ENCODE results near the gene COL21A1. TPM values are rescaled to one million over a fixed set of nuclear protein-coding genes. Genes with fewer than 3 reads are reported as not detected.

COL21A1 gene
- total and polyA plus RNA-seq, 2 of the 13 experiments (the other 11 are each of a cell fraction or from before 2014, with no cell fraction given), result 0.13 TPM; not detected in 1

DNA sequence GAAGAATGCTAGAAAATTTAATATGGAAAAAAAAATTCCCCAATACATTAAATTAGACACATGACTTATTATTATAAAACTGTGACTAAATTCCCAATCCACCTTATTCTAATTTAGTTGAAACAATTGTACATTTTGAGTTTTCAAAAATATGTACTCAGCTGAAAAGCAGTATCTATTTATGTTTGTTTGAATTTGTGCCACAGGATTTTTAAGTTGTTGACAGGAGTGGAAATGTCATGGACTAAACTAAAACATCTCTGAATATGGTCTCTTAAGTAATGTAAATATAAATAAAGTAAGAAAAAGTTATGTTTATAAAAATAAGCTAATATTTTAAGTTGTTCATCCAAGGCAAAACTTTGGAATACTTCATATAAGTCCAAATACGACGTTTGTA, 86.9 kb downstream of the COL21A1 start:
- TF ChIP-seq HIVEP1 (CRISPR knock-in tag; IDR thresholded peaks at IDR 0.05) (no peak), ZNF263 (CRISPR knock-in tag; IDR thresholded peaks at IDR 0.05) (no peak), ZNF12 (CRISPR knock-in tag; IDR thresholded peaks at IDR 0.05) (no peak), SIX4 (CRISPR knock-in tag; IDR thresholded peaks at IDR 0.05) (no peak), ZNF607 (CRISPR knock-in tag; IDR thresholded peaks at IDR 0.05; ENCODE audit: borderline replicate concordance) (no peak), KDM4B (CRISPR knock-in tag; IDR thresholded peaks at IDR 0.05) (no peak), ZNF782 (CRISPR knock-in tag; IDR thresholded peaks at IDR 0.05; ENCODE audit: borderline replicate concordance) (no peak), ZNF773 (CRISPR knock-in tag; IDR thresholded peaks at IDR 0.05; ENCODE audit: borderline replicate concordance) (no peak), SOX5 (CRISPR knock-in tag; IDR thresholded peaks at IDR 0.05; ENCODE audit: borderline replicate concordance) (no peak), ZNF10 (CRISPR knock-in tag; IDR thresholded peaks at IDR 0.05; ENCODE audit: borderline replicate concordance, low read depth) (no peak)
- TF ChIP-seq, protein P1, sequence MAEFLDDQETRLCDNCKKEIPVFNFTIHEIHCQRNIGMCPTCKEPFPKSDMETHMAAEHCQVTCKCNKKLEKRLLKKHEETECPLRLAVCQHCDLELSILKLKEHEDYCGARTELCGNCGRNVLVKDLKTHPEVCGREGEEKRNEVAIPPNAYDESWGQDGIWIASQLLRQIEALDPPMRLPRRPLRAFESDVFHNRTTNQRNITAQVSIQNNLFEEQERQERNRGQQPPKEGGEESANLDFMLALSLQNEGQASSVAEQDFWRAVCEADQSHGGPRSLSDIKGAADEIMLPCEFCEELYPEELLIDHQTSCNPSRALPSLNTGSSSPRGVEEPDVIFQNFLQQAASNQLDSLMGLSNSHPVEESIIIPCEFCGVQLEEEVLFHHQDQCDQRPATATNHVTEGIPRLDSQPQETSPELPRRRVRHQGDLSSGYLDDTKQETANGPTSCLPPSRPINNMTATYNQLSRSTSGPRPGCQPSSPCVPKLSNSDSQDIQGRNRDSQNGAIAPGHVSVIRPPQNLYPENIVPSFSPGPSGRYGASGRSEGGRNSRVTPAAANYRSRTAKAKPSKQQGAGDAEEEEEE (CRISPR knock-in tag; IDR thresholded peaks at IDR 0.05; ENCODE audit: borderline replicate concordance), result no peak
- TF ChIP-seq, protein P2, sequence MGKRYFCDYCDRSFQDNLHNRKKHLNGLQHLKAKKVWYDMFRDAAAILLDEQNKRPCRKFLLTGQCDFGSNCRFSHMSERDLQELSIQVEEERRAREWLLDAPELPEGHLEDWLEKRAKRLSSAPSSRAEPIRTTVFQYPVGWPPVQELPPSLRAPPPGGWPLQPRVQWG (CRISPR knock-in tag; IDR thresholded peaks at IDR 0.05; ENCODE audit: borderline replicate concordance, low read depth), result no peak
- TF ChIP-seq, protein P3, sequence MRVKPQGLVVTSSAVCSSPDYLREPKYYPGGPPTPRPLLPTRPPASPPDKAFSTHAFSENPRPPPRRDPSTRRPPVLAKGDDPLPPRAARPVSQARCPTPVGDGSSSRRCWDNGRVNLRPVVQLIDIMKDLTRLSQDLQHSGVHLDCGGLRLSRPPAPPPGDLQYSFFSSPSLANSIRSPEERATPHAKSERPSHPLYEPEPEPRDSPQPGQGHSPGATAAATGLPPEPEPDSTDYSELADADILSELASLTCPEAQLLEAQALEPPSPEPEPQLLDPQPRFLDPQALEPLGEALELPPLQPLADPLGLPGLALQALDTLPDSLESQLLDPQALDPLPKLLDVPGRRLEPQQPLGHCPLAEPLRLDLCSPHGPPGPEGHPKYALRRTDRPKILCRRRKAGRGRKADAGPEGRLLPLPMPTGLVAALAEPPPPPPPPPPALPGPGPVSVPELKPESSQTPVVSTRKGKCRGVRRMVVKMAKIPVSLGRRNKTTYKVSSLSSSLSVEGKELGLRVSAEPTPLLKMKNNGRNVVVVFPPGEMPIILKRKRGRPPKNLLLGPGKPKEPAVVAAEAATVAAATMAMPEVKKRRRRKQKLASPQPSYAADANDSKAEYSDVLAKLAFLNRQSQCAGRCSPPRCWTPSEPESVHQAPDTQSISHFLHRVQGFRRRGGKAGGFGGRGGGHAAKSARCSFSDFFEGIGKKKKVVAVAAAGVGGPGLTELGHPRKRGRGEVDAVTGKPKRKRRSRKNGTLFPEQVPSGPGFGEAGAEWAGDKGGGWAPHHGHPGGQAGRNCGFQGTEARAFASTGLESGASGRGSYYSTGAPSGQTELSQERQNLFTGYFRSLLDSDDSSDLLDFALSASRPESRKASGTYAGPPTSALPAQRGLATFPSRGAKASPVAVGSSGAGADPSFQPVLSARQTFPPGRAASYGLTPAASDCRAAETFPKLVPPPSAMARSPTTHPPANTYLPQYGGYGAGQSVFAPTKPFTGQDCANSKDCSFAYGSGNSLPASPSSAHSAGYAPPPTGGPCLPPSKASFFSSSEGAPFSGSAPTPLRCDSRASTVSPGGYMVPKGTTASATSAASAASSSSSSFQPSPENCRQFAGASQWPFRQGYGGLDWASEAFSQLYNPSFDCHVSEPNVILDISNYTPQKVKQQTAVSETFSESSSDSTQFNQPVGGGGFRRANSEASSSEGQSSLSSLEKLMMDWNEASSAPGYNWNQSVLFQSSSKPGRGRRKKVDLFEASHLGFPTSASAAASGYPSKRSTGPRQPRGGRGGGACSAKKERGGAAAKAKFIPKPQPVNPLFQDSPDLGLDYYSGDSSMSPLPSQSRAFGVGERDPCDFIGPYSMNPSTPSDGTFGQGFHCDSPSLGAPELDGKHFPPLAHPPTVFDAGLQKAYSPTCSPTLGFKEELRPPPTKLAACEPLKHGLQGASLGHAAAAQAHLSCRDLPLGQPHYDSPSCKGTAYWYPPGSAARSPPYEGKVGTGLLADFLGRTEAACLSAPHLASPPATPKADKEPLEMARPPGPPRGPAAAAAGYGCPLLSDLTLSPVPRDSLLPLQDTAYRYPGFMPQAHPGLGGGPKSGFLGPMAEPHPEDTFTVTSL (CRISPR knock-in tag; IDR thresholded peaks at IDR 0.05; ENCODE audit: borderline replicate concordance), result no peak
- intact Hi-C loops (cut with micrococcal nuclease; ENCODE audit: unreplicated experiment) (no loop called here), in situ Hi-C loops (cut with HindIII; ENCODE audit: extremely low pct_ligation_motif_present, low pct_unique_long_range_greater_than_20kb) (no loop called here)
- Histone ChIP-seq H3K79me2 (ENCODE audit: insufficient read depth, low read length) (no peaks in the 10 kb centered on the region), H3K27me3 (ENCODE audit: control insufficient read depth in 1 of 2, insufficient read depth in 2 of 2, low read length in 2 of 2) (no peaks in the 10 kb centered on the region; a peak in 1 of 5 replicates), H3K4me1 (ENCODE audit: insufficient read depth, low read length) (peaks cover 19% of the 10 kb centered on the region), H3K9me3 (ENCODE audit: low read length) (no peaks in the 10 kb centered on the region), H3K36me3 (replicated peaks in 1 of 2; ENCODE audit: control insufficient read depth in 1 of 2, insufficient read depth in 2 of 2, low read length in 2 of 2) (no peaks in the 10 kb centered on the region), H3K9ac (ENCODE audit: insufficient read depth, low read depth, low read length) (no peak overlapping the region), H2AFZ (ENCODE audit: low read length) (no peak overlapping the region), H4K20me1 (ENCODE audit: insufficient read depth, low read length) (no peaks in the 10 kb centered on the region), H3K27ac (ENCODE audit: extremely low read length, insufficient read depth, low read length) (no peak overlapping the region), H3K4me2 (ENCODE audit: low read depth, low read length) (no peak overlapping the region), H3K4me3 (replicated peaks in 1 of 3; ENCODE audit: insufficient read depth in 1 of 3, low read depth in 2 of 3, low read length in 3 of 3) (no peak overlapping the region)
- DNase-seq (ENCODE audit: low spot score) (no peak), ATAC-seq (no peak), FAIRE-seq (no peak)
- BruUV-seq (replicated peaks), result no TSS peak
- WGBS (ENCODE audit: low lambda C conversion rate), result 5% methylated on average over 2 of the region's 2 CpGs
- POLR2A ChIA-PET, result no interaction called here
- CTCF ChIA-PET (ENCODE audit: low intra/inter-chr PET ratio, low total read pairs), result no interaction called here

All from HepG2 (cell line).